Activated naive CD4-positive, alpha-beta T cell treated with anti-CD3 and anti-CD28 coated beads, Interleukin-2, amount 10 ng/mL, durations not matched to agents 7 days and 5 days (primary cell): ENCODE results near the gene RASGRF2.

Source experiments
- CTCF ChIA-PET: fragments of 350-600 bp; sonication (Branson Sonifier 250); formaldehyde crosslinking; loops from one replicate; lab custom pipeline; 2021; ENCODE audit warnings: antibody characterized with exemption; lab: Charles Lee
- DNase-seq: peaks from one replicate; pipeline ENCODE4 v3.0.0-alpha.2; 2020
- H3K27ac Mint-ChIP-seq: one replicate; pipeline ENCODE4 v1.8.0; 2021; ENCODE audit warnings: mild to moderate bottlenecking, moderate library complexity, mixed read lengths
- H3K27me3 Mint-ChIP-seq: one replicate; pipeline ENCODE4 v1.8.0; 2021; ENCODE audit warnings: mild to moderate bottlenecking, mixed read lengths
- H3K36me3 Mint-ChIP-seq: one replicate; pipeline ENCODE4 v1.8.0; 2021; ENCODE audit warnings: mixed read lengths
- H3K4me1 Mint-ChIP-seq: one replicate; pipeline ENCODE4 v1.8.0; 2021; ENCODE audit warnings: mixed read lengths
- H3K4me3 Mint-ChIP-seq: one replicate; pipeline ENCODE4 v1.8.0; 2021; ENCODE audit warnings: mild to moderate bottlenecking, moderate library complexity, mixed read lengths
- H3K9me3 Mint-ChIP-seq: one replicate; pipeline ENCODE4 v1.8.0; 2021; ENCODE audit warnings: mixed read lengths

Gene RASGRF2

DNA sequence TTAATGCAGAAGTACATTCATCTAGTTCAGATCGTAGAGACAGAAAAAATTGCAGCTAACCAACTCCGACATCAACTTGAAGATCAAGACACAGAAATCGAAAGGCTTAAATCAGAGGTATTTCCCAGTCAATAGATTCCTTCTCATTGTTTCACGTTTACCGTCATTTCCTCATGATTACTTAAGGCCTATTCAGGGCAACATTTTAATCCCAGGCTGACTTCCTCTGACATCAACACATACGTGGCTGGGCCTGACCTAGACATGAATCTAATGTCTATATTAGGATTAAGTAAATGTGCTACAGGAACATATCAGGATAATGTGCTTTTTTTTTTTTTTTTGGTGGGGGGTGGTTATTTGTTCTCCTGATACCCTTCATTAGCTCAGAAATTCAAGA lies 107.9 kb downstream of the RASGRF2 start:
- Mint-ChIP-seq H3K9me3 (peaks cover 3% of the 10 kb centered on the region), H3K4me3 (no peak overlapping the region), H3K27ac (no peak overlapping the region), H3K4me1 (no peaks in the 10 kb centered on the region), H3K27me3 (no peaks in the 10 kb centered on the region), H3K36me3 (peaks cover 11% of the 10 kb centered on the region)
- DNase-seq = no peak
- CTCF ChIA-PET = no interaction called here

DNA sequence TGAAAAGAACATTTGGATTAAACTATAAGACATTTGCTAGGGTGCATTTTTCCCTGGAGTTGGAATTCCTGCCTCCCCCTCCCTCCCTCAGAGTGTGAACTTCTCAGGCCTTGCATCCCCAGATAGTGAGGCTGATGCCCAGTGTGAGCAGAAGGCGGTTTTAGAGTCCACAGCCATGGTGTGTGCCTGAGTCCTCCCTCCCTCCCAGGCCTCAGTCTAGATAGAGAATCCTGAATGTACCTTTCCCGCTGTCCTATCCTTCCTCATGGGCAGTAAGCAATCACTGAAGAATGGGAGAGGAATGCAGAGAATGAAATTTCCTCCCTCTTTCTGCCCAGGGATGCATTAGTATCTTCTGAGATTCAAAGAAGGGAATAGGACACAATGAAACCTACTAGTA lies 108.5 kb downstream of the RASGRF2 start:
- no peak overlapping the region for H3K27ac Mint-ChIP-seq

GRCh38 chr5:81069990-81070389 lies 109.8 kb downstream of the RASGRF2 start:
- H3K9me3 Mint-ChIP-seq = no peaks in the 10 kb centered on the region
- no peak for DNase-seq
- H3K36me3 Mint-ChIP-seq = peaks cover 8% of the 10 kb centered on the region
- H3K27ac Mint-ChIP-seq = no peak overlapping the region
- CTCF ChIA-PET = no interaction called here
- H3K4me3 Mint-ChIP-seq = no peak overlapping the region
- no peaks in the 10 kb centered on the region for H3K27me3 Mint-ChIP-seq
- no peaks in the 10 kb centered on the region for H3K4me1 Mint-ChIP-seq

More for the DNA sequence above, 108.5 kb downstream of the RASGRF2 start:
- DNase-seq = no peak
- H3K27me3 Mint-ChIP-seq = no peaks in the 10 kb centered on the region
- peaks cover 11% of the 10 kb centered on the region for H3K36me3 Mint-ChIP-seq
- CTCF ChIA-PET = no interaction called here
- no peaks in the 10 kb centered on the region for H3K4me1 Mint-ChIP-seq
- H3K4me3 Mint-ChIP-seq = no peak overlapping the region
- H3K9me3 Mint-ChIP-seq = peaks cover 3% of the 10 kb centered on the region

- Mint-ChIP-seq H3K4me3 (no peak overlapping the region), H3K36me3 (peaks cover 8% of the 10 kb centered on the region), H3K27ac (no peak overlapping the region), H3K9me3 (no peaks in the 10 kb centered on the region), H3K27me3 (no peaks in the 10 kb centered on the region), H3K4me1 (no peaks in the 10 kb centered on the region)
- no peak for DNase-seq
- CTCF ChIA-PET = no interaction called here
These were observed 110.5 kb downstream of the RASGRF2 start for GRCh38 chr5:81070571-81071255.

DNA sequence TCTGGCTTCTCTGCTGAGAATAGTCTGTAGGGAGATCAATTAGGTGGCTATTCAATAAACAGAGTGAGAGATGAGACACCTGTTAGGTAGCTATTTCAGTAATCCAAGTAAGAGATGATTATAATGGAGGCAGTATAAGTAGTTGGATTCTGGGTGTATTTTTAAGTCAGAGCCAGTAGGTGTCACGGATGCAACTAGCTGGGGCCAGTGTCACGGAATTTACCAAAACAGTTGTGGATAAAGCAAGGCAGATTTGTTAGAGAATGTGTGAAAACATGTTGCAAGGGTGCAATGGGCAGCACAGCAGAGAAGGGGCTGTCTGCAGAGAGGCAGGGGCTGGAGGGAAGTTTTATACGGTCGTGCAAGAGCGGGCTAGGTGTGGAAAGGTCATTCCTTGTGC lies 114.9 kb downstream of the RASGRF2 start:
- H3K27ac Mint-ChIP-seq = no peak overlapping the region
- peaks cover 8% of the 10 kb centered on the region for H3K9me3 Mint-ChIP-seq
- no peak for DNase-seq
- CTCF ChIA-PET = no interaction called here
- H3K4me1 Mint-ChIP-seq = no peaks in the 10 kb centered on the region
- no peak overlapping the region for H3K4me3 Mint-ChIP-seq
- no peaks in the 10 kb centered on the region for H3K27me3 Mint-ChIP-seq
- H3K36me3 Mint-ChIP-seq = peaks cover 16% of the 10 kb centered on the region

DNA sequence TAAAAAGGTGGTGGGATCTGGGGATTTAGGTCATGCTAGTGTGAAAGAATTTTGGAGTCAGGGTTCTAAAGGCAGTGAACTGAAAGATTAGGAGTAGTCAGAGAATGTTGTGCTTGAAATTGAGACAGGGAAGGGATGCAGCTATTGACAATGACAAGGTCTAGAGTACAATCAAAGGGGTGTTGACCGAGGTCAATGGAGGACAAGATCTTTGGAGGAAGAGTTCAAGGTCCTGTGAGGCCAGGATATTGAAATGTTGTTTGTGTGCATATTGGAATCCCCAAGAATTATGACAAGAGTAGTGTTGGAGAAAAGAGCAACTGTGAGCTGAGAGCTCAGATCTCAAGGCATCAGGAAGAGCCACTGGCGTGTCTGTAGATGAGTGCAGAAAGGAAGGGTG lies 116.9 kb downstream of the RASGRF2 start:
- no peak overlapping the region for H3K27ac Mint-ChIP-seq
- peaks cover 17% of the 10 kb centered on the region for H3K36me3 Mint-ChIP-seq
- H3K4me1 Mint-ChIP-seq = no peaks in the 10 kb centered on the region
- H3K4me3 Mint-ChIP-seq = no peak overlapping the region
- CTCF ChIA-PET = interaction anchor here (0.7 to 0.9 kb wide), 2 partner anchors 31 to 389 kb away, joined by 3 read pairs; no protein-coding TSS in a partner anchor
- H3K27me3 Mint-ChIP-seq = no peaks in the 10 kb centered on the region
- DNase-seq = no peak
- H3K9me3 Mint-ChIP-seq = peaks cover 8% of the 10 kb centered on the region

- Mint-ChIP-seq H3K4me1 (no peaks in the 10 kb centered on the region), H3K9me3 (peaks cover 8% of the 10 kb centered on the region), H3K36me3 (peaks cover 17% of the 10 kb centered on the region), H3K4me3 (no peak overlapping the region), H3K27me3 (no peaks in the 10 kb centered on the region), H3K27ac (no peak overlapping the region)
- DNase-seq = no peak
- CTCF ChIA-PET = no interaction called here
These were observed 118.8 kb downstream of the RASGRF2 start for GRCh38 chr5:81078930-81079329.

- H3K36me3 Mint-ChIP-seq = peaks cover 17% of the 10 kb centered on the region
These were observed 120.8 kb downstream of the RASGRF2 start for GRCh38 chr5:81080809-81081460.

GRCh38 chr5:81081461-81081835 lies 121.3 kb downstream of the RASGRF2 start:
- no peaks in the 10 kb centered on the region for H3K27me3 Mint-ChIP-seq
- no peak overlapping the region for H3K4me3 Mint-ChIP-seq
- DNase-seq = no peak
- peaks cover 19% of the 10 kb centered on the region for H3K36me3 Mint-ChIP-seq
- no peaks in the 10 kb centered on the region for H3K4me1 Mint-ChIP-seq
- H3K9me3 Mint-ChIP-seq = peaks cover 8% of the 10 kb centered on the region
- no peak overlapping the region for H3K27ac Mint-ChIP-seq
- CTCF ChIA-PET = no interaction called here

More at GRCh38 chr5:81080809-81081460, 120.8 kb downstream of the RASGRF2 start:
- peaks cover 8% of the 10 kb centered on the region for H3K9me3 Mint-ChIP-seq
- H3K4me3 Mint-ChIP-seq = no peak overlapping the region
- H3K27me3 Mint-ChIP-seq = no peaks in the 10 kb centered on the region
- DNase-seq = no peak
- CTCF ChIA-PET = no interaction called here
- H3K27ac Mint-ChIP-seq = no peak overlapping the region
- H3K4me1 Mint-ChIP-seq = no peaks in the 10 kb centered on the region

- CTCF ChIA-PET = no interaction called here
- Mint-ChIP-seq H3K4me1 (no peaks in the 10 kb centered on the region), H3K27me3 (no peaks in the 10 kb centered on the region), H3K36me3 (peaks cover 16% of the 10 kb centered on the region), H3K9me3 (no peaks in the 10 kb centered on the region), H3K4me3 (no peak overlapping the region), H3K27ac (no peak overlapping the region)
- DNase-seq = no peak
These were observed 126.7 kb downstream of the RASGRF2 start for GRCh38 chr5:81086881-81087281.

- H3K4me1 Mint-ChIP-seq = no peaks in the 10 kb centered on the region
- H3K27me3 Mint-ChIP-seq = no peaks in the 10 kb centered on the region
- no peaks in the 10 kb centered on the region for H3K9me3 Mint-ChIP-seq
- no peak for DNase-seq
- no peak overlapping the region for H3K4me3 Mint-ChIP-seq
- CTCF ChIA-PET = interaction anchor here (2.4 kb wide), 1 partner anchor 17 kb away, joined by 13 read pairs; no protein-coding TSS in a partner anchor
- peaks cover 13% of the 10 kb centered on the region for H3K36me3 Mint-ChIP-seq
- H3K27ac Mint-ChIP-seq = no peak overlapping the region
These were observed 131.0 kb downstream of the RASGRF2 start for GRCh38 chr5:81091199-81091598.

- no peak for DNase-seq
- H3K27ac Mint-ChIP-seq = no peak overlapping the region
- no peaks in the 10 kb centered on the region for H3K27me3 Mint-ChIP-seq
- CTCF ChIA-PET = interaction anchor here (1.9 kb wide), 1 partner anchor 15 kb away, joined by 7 read pairs; no protein-coding TSS in a partner anchor
- H3K9me3 Mint-ChIP-seq = no peaks in the 10 kb centered on the region
- H3K4me3 Mint-ChIP-seq = no peak overlapping the region
- H3K36me3 Mint-ChIP-seq = peaks cover 2% of the 10 kb centered on the region
- no peaks in the 10 kb centered on the region for H3K4me1 Mint-ChIP-seq
These were observed 133.5 kb downstream of the RASGRF2 start for GRCh38 chr5:81093536-81094196.

GRCh38 chr5:81095835-81096234 lies 135.7 kb downstream of the RASGRF2 start:
- CTCF ChIA-PET = interaction anchor here (1.1 to 1.7 kb wide), 3 partner anchors 11 to 16 kb away, joined by 3 to 4 read pairs (median 3); no protein-coding TSS in a partner anchor
- no peaks in the 10 kb centered on the region for H3K27me3 Mint-ChIP-seq
- no peaks in the 10 kb centered on the region for H3K4me1 Mint-ChIP-seq
- H3K36me3 Mint-ChIP-seq = peaks cover 2% of the 10 kb centered on the region
- H3K27ac Mint-ChIP-seq = no peak overlapping the region
- no peak for DNase-seq
- no peaks in the 10 kb centered on the region for H3K9me3 Mint-ChIP-seq
- H3K4me3 Mint-ChIP-seq = no peak overlapping the region

DNA sequence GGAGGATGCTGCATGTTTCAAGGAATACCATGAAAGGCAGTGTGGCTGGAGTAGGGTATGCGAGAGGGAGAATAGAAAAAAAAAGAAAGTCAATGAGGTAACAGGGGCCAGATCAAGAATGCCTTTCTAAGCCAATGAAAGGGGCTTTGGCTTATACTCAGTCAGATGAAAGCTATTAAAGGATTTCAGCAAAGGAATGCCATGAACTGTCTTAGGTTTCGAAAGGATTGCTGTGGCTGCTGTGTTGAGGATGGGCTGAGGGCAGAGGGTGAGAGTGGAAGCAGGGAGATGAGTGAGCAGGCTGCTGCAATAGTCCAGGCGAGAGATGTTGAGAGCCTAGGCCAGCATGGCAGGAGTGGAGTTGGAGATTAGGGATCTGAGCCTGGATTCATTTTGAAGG lies 137.6 kb downstream of the RASGRF2 start:
- DNase-seq = no peak
- CTCF ChIA-PET = interaction anchor here (1.8 kb wide), 1 partner anchor 11 kb away, joined by 6 read pairs; no protein-coding TSS in a partner anchor
- peaks cover 2% of the 10 kb centered on the region for H3K36me3 Mint-ChIP-seq
- no peaks in the 10 kb centered on the region for H3K4me1 Mint-ChIP-seq
- H3K27me3 Mint-ChIP-seq = no peaks in the 10 kb centered on the region
- H3K27ac Mint-ChIP-seq = no peak overlapping the region
- H3K9me3 Mint-ChIP-seq = no peaks in the 10 kb centered on the region
- no peak overlapping the region for H3K4me3 Mint-ChIP-seq
